SK-N-SH (cell line): Measurements from ENCODE around the gene EXOC2. TPM values are rescaled to one million over a fixed set of nuclear protein-coding genes. Genes with fewer than 3 reads are reported as not detected.

Source experiments
- CTCF ChIA-PET: fragments of 300-600, 350-600 bp; formaldehyde crosslinking; extraction: SDS; loops from one replicate; lab custom pipeline; 2021; lab: Yijun Ruan, JAX
- POLR2A ChIA-PET: fragments of 350-600 bp; sonication (Branson Sonifier 250); formaldehyde crosslinking; extraction: SDS; loops from one replicate; lab custom pipeline; 2020; ENCODE audit warnings: antibody characterized with exemption, inconsistent platforms; lab: Yijun Ruan, JAX
- DNase-seq: peaks from one replicate; pipeline ENCODE4 v3.0.0; 2012
- H2AFZ ChIP-seq: fragments of 200-600 bp; sonication (generic); 2 replicates; pipeline ENCODE4 v1.8.1; 2016; ENCODE audit warnings: antibody characterized with exemption, mild to moderate bottlenecking, low read depth
- H3F3A ChIP-seq: fragments of 200-600 bp; sonication (generic); replicated peaks from 2 replicates; pipeline ENCODE3; 2016; ENCODE audit warnings: antibody characterized with exemption, mild to moderate bottlenecking; ENCODE audit not compliant: insufficient read depth
- H3K27ac ChIP-seq, 2 experiments: fragments of 200-500 bp in 1 of 2; fragments of 200-600 bp in 1 of 2; sonication (Bioruptor generic) in 1 of 2; sonication (generic), shearing (Covaris generic) in 1 of 2; 2 replicates each; pipeline versions ENCODE4 v1.5.1 to v1.6.1; 2014 to 2016; ENCODE audit warnings: low read depth in 2 of 2, inconsistent platforms in 1 of 2, low read length in 1 of 2, mild to moderate bottlenecking in 1 of 2, mixed read lengths in 1 of 2
- H3K27me3 ChIP-seq: fragments of 200-600 bp; sonication (generic), shearing (Covaris generic); 2 replicates; pipeline ENCODE4 v1.6.1; 2016; ENCODE audit warnings: mixed run types; ENCODE audit not compliant: insufficient read depth
- H3K36me3 ChIP-seq, 2 experiments: fragments of 200-500 bp in 1 of 2; fragments of 200-600 bp in 1 of 2; sonication (Bioruptor generic) in 1 of 2; sonication (generic) in 1 of 2; replicated peaks in 1 of 2; 2 replicates each; pipeline versions ENCODE3 to v1.5.1; 2014 to 2016; ENCODE audit warnings: low read length in 1 of 2, mild to moderate bottlenecking in 1 of 2; ENCODE audit not compliant: insufficient read depth in 2 of 2, control insufficient read depth in 1 of 2
- H3K4me1 ChIP-seq, 2 experiments: fragments of 200-500 bp in 1 of 2; fragments of 200-600 bp in 1 of 2; sonication (Bioruptor generic) in 1 of 2; sonication (generic), shearing (Covaris generic) in 1 of 2; 2 replicates each; pipeline versions ENCODE4 v1.5.1 to v1.6.1; 2014 to 2016; ENCODE audit warnings: low read depth in 1 of 2, low read length in 1 of 2, mixed run types in 1 of 2; ENCODE audit not compliant: insufficient read depth in 2 of 2, control insufficient read depth in 1 of 2
- H3K4me2 ChIP-seq: fragments of 200-600 bp; sonication (generic), shearing (Covaris generic); 2 replicates; pipeline ENCODE4 v1.6.1; 2017; ENCODE audit warnings: mixed run types
- H3K4me3 ChIP-seq, 2 experiments: fragments of 200-500 bp in 1 of 2; fragments of 200-600 bp in 1 of 2; sonication (Bioruptor generic) in 1 of 2; sonication (generic), shearing (Covaris generic) in 1 of 2; 2 replicates each; pipeline versions ENCODE4 v1.5.1 to v1.8.1; 2014 to 2016; ENCODE audit warnings: low read depth in 2 of 2, inconsistent platforms in 1 of 2, low read length in 1 of 2, mild to moderate bottlenecking in 1 of 2, mixed read lengths in 1 of 2, moderate library complexity in 1 of 2
- H3K79me2 ChIP-seq: fragments of 200-600 bp; sonication (generic); 2 replicates; pipeline ENCODE4 v1.8.1; 2017; ENCODE audit warnings: mild to moderate bottlenecking; ENCODE audit not compliant: insufficient read depth
- H3K9ac ChIP-seq: fragments of 200-600 bp; sonication (generic); 2 replicates; pipeline ENCODE4 v1.6.1; 2017; ENCODE audit warnings: mixed run types
- H3K9me2 ChIP-seq: fragments of 200-600 bp; sonication (generic); 2 replicates; pipeline ENCODE4 v1.6.1; 2017; ENCODE audit warnings: mixed run types
- H3K9me3 ChIP-seq: fragments of 200-600 bp; sonication (generic); 2 replicates; pipeline ENCODE4 v1.6.1; 2017; ENCODE audit warnings: mixed run types, mild to moderate bottlenecking, moderate library complexity
- H4K20me1 ChIP-seq: fragments of 200-600 bp; sonication (generic); 2 replicates; pipeline ENCODE4 v1.6.1; 2017; ENCODE audit warnings: mild to moderate bottlenecking, mixed run types; ENCODE audit not compliant: insufficient read depth
- CHD2 ChIP-seq: fragments of 150-350 bp; IDR thresholded peaks from 2 replicates; pipeline ENCODE4 v1.6.1; 2018; ENCODE audit warnings: low read length; ENCODE audit not compliant: partially characterized antibody
- ELF1 ChIP-seq: IDR thresholded peaks from 2 replicates; pipeline ENCODE4 v1.4.0; 2012
- EP300 ChIP-seq, 2 experiments: IDR thresholded peaks; 2 replicates each; pipeline versions ENCODE4 v1.4.0 to v1.6.1; 2012; ENCODE audit warnings: borderline replicate concordance in 1 of 2, low read depth in 1 of 2, low read length in 1 of 2
- IRF3 ChIP-seq: fragments of 150-350 bp; IDR thresholded peaks from 2 replicates; pipeline ENCODE4 v1.6.1; 2016; ENCODE audit warnings: mild to moderate bottlenecking, low read depth, low read length
- JUND ChIP-seq: IDR thresholded peaks from 2 replicates; pipeline ENCODE4 v1.4.0; 2012
- MAX ChIP-seq: IDR thresholded peaks from 2 replicates; pipeline ENCODE4 v1.4.0; 2012; ENCODE audit warnings: low read depth
- MEF2A ChIP-seq: IDR thresholded peaks from 2 replicates; pipeline ENCODE4 v1.4.0; 2012; ENCODE audit warnings: low read depth, borderline replicate concordance
- MXI1 ChIP-seq: IDR thresholded peaks from 2 replicates; pipeline ENCODE4 v1.6.1; 2012; ENCODE audit warnings: mild to moderate bottlenecking, low read depth, low read length, improper control_type of control experiment
- PBX3 ChIP-seq: IDR thresholded peaks from 2 replicates; pipeline ENCODE4; 2012
- POLR2AphosphoS5 ChIP-seq: IDR thresholded peaks from 2 replicates; pipeline ENCODE4 v1.6.1; 2012; ENCODE audit warnings: low read depth, low read length
- RCOR1 ChIP-seq: fragments of 150-350 bp; IDR thresholded peaks from 2 replicates; pipeline ENCODE4 v1.6.1; 2017; ENCODE audit warnings: antibody characterized with exemption, low read length
- REST ChIP-seq: IDR thresholded peaks from 2 replicates; pipeline ENCODE4 v1.6.1; 2012; ENCODE audit warnings: mild to moderate bottlenecking, low read depth, low read length, moderate library complexity
- SMC3 ChIP-seq: IDR thresholded peaks from 2 replicates; pipeline ENCODE4 v1.6.1; 2012; ENCODE audit warnings: low read depth, low read length, improper control_type of control experiment
- TAF1 ChIP-seq: IDR thresholded peaks from 2 replicates; pipeline ENCODE4 v1.6.1; 2012; ENCODE audit warnings: low read depth, mild to moderate bottlenecking, low read length, moderate library complexity, borderline replicate concordance
- TCF12 ChIP-seq: IDR thresholded peaks from 2 replicates; pipeline ENCODE4 v1.4.0; 2012
- USF1 ChIP-seq: IDR thresholded peaks from 2 replicates; pipeline ENCODE4 v1.4.0; 2012; ENCODE audit warnings: low read depth, borderline replicate concordance
- ZBTB33 ChIP-seq: IDR thresholded peaks from 2 replicates; pipeline ENCODE4 v1.4.0; 2012; ENCODE audit warnings: low read depth, borderline replicate concordance
- WGBS: methylation state at CpG from one replicate; pipeline ENCODE4 v1.1.6; 2017; ENCODE audit warnings: low lambda C conversion rate; 5-methylcytosine and 5-hydroxymethylcytosine counted together
- polyA plus RNA-seq, 3 experiments: library from polyadenylated mRNA; depleted of rRNA; stranded (reverse); fragments of >200 nt; gene quantifications; 2 replicates each; pipeline ENCODE4 v1.2.3, GENCODE V29; 2012

Gene EXOC2
- polyA plus RNA-seq, 1 of the 3 experiments (the other 2 are of a cell fraction): 10.6 TPM

- WGBS: 50% methylated on average over 8 of the region's 8 CpGs
- H3K79me2 ChIP-seq: no peaks in the 10 kb centered on the region
- H3K4me2 ChIP-seq: no peak overlapping the region
- H2AFZ ChIP-seq: no peak overlapping the region
- TF ChIP-seq JUND: no peak
- TF ChIP-seq IRF3: no peak
- no peak for TF ChIP-seq RCOR1
- TF ChIP-seq ELF1: no peak
- H3K36me3 ChIP-seq: no peaks in the 10 kb centered on the region
- no peaks in the 10 kb centered on the region for H3K9me2 ChIP-seq
- no peak for DNase-seq
- no peaks in the 10 kb centered on the region for H3K9me3 ChIP-seq
- ChIA-PET POLR2A (no interaction called here), CTCF (interaction anchor here (0.6 to 1.2 kb wide), 2 partner anchors 15 to 730 kb away, joined by 3 read pairs; no protein-coding TSS in a partner anchor)
- H3F3A ChIP-seq: no peaks in the 10 kb centered on the region
- no peak overlapping the region for H3K27ac ChIP-seq
- no peaks in the 10 kb centered on the region for H4K20me1 ChIP-seq
- H3K9ac ChIP-seq: no peak overlapping the region
- H3K4me1 ChIP-seq: peaks cover 0 to 6% of the 10 kb centered on the region in 2 experiments; a peak in 1 of 4 replicates
- peaks cover 7% of the 10 kb centered on the region; the same call in 1 of the 2 replicates for H3K27me3 ChIP-seq
- H3K4me3 ChIP-seq: no peak overlapping the region
These were observed 14.0 kb upstream of the EXOC2 start for GRCh38 chr6:706819-707381.

- Histone ChIP-seq H3K4me1 (peaks cover 0 to 10% of the 10 kb centered on the region in 2 experiments; a peak in 1 of 4 replicates), H3K27me3 (peaks cover 7% of the 10 kb centered on the region; the same call in 1 of the 2 replicates), H3K79me2 (no peaks in the 10 kb centered on the region), H2AFZ (no peak overlapping the region), H3K4me2 (no peak overlapping the region), H3K9me3 (no peaks in the 10 kb centered on the region), H4K20me1 (no peaks in the 10 kb centered on the region), H3K36me3 (no peaks in the 10 kb centered on the region), H3K4me3 (no peak overlapping the region), H3F3A (no peaks in the 10 kb centered on the region), H3K9ac (no peak overlapping the region), H3K27ac (no peak overlapping the region), H3K9me2 (no peaks in the 10 kb centered on the region)
- 53% methylated on average over 6 of the region's 6 CpGs for WGBS
- CTCF ChIA-PET: interaction anchor here (2.0 to 2.2 kb wide), 2 partner anchors 16 to 113 kb away, joined by 7 to 14 read pairs; no protein-coding TSS in a partner anchor
- POLR2A ChIA-PET: no interaction called here
- no peak for DNase-seq
- TF ChIP-seq EP300 (IDR thresholded peaks at IDR 0.05; ENCODE audit: borderline replicate concordance in 1 of 2, low read depth in 1 of 2, low read length in 1 of 2) (no peak), JUND (no peak), POLR2AphosphoS5 (no peak), REST (no peak), TCF12 (no peak), MXI1 (no peak), PBX3 (no peak), ZBTB33 (no peak), USF1 (no peak), MEF2A (no peak), IRF3 (no peak), MAX (no peak), CHD2 (no peak), SMC3 (no peak), TAF1 (no peak)
These were observed 13.2 kb upstream of the EXOC2 start for GRCh38 chr6:706146-706545.
